BE2C (cell line): ENCODE data around the gene SLC26A5. TPM values are rescaled to one million over a fixed set of nuclear protein-coding genes. Genes with fewer than 3 reads are reported as not detected.
"Not testable (repeated sequence)": the region's sequence is repeated elsewhere in the genome, so short reads cannot be mapped to it uniquely, and the experiment has no call there.

ENCODE experiments used
- DNase-seq: peaks from one replicate; pipeline ENCODE4 v3.0.0-alpha.2; 2020
- H3K27me3 ChIP-seq: fragments of 250-450 bp; sonication (Bioruptor Pico); 2 replicates; pipeline ENCODE4 v1.5.1; 2020; ENCODE audit warnings: mild to moderate bottlenecking
- H3K36me3 ChIP-seq: fragments of 250-450 bp; sonication (Bioruptor Pico); 2 replicates; pipeline ENCODE4 v1.5.1; 2020; ENCODE audit warnings: mild to moderate bottlenecking
- H3K4me1 ChIP-seq: fragments of 250-450 bp; sonication (Bioruptor Pico); 2 replicates; pipeline ENCODE4 v1.5.1; 2020
- H3K4me3 ChIP-seq: 2 replicates; pipeline ENCODE4 v1.5.1; 2011; ENCODE audit warnings: low read depth, low read length
- H3K9me3 ChIP-seq: fragments of 250-450 bp; sonication (Bioruptor Pico); 2 replicates; pipeline ENCODE4 v1.5.1; 2020
- polyA plus RNA-seq: library from polyadenylated mRNA; unstranded; fragments of >200 nt; gene quantifications from one replicate; pipeline ENCODE4 v1.2.1, GENCODE V29; 2012; ENCODE audit warnings: low read depth, missing spikeins; ENCODE audit not compliant: insufficient read length, insufficient read depth
- TF ChIP-seq, protein P1 (sequence below): IDR thresholded peaks from 2 replicates; pipeline ENCODE4 v1.5.1; 2012; ENCODE audit warnings: mild to moderate bottlenecking, low read depth, low read length

The SLC26A5 gene
- not detected for polyA plus RNA-seq

GRCh38 chr7:103446049-103446520 lies at the start of gene SLC26A5:
TSS of gene SLC26A5 (minus strand) at chr7:103446207. CDS start at chr7:103421514, 24,693 bp downstream.
- DNase-seq: peak; percentile 56
- H3K36me3 ChIP-seq: no peaks in the 10 kb centered on the region
- H3K9me3 ChIP-seq: no peaks in the 10 kb centered on the region
- H3K27me3 ChIP-seq: peaks cover 30% of the 10 kb centered on the region
- peaks cover 3% of the 10 kb centered on the region; the same call in 1 of the 2 replicates for H3K4me1 ChIP-seq
- peak within 1 kb of the TSS; percentile 61 for H3K4me3 ChIP-seq
- TF ChIP-seq, protein P1, sequence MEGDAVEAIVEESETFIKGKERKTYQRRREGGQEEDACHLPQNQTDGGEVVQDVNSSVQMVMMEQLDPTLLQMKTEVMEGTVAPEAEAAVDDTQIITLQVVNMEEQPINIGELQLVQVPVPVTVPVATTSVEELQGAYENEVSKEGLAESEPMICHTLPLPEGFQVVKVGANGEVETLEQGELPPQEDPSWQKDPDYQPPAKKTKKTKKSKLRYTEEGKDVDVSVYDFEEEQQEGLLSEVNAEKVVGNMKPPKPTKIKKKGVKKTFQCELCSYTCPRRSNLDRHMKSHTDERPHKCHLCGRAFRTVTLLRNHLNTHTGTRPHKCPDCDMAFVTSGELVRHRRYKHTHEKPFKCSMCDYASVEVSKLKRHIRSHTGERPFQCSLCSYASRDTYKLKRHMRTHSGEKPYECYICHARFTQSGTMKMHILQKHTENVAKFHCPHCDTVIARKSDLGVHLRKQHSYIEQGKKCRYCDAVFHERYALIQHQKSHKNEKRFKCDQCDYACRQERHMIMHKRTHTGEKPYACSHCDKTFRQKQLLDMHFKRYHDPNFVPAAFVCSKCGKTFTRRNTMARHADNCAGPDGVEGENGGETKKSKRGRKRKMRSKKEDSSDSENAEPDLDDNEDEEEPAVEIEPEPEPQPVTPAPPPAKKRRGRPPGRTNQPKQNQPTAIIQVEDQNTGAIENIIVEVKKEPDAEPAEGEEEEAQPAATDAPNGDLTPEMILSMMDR: no peak

- H3K27me3 ChIP-seq: no peaks in the 10 kb centered on the region
- DNase-seq: no peak
These were observed 41.4 kb upstream of the SLC26A5 start for GRCh38 chr7:103487419-103487818.

DNA sequence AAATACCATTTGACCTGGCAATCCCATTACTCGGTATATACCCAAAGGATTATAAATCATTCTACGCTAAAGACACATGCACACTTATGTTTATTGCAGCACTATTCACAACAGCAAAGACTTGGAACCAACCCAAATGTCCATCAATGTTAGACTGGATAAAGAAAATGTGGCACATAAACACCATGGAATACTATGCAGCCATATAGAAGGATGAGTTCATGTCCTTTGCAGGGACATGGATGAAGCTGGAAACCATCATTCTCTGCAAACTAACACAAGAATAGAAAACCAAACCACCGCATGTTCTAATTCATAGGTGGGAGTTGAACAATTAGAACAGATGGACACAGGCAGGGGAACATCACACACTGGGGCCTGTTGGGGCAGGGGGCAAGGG lies 40.9 kb upstream of the SLC26A5 start:
- not testable (repeated sequence) for H3K9me3 ChIP-seq, H3K4me3 ChIP-seq, DNase-seq, H3K27me3 ChIP-seq, H3K4me1 ChIP-seq
- peaks cover 72% of the 10 kb centered on the region for H3K36me3 ChIP-seq

More at GRCh38 chr7:103487419-103487818, 41.4 kb upstream of the SLC26A5 start:
- Histone ChIP-seq H3K36me3 (peaks cover 71% of the 10 kb centered on the region), H3K4me1 (no peaks in the 10 kb centered on the region), H3K9me3 (no peaks in the 10 kb centered on the region), H3K4me3 (no peak overlapping the region)
- TF ChIP-seq, protein P1: no peak

GRCh38 chr7:103480771-103481170 lies 34.8 kb upstream of the SLC26A5 start:
- TF ChIP-seq, protein P1: no peak
- DNase-seq: no peak
- Histone ChIP-seq H3K9me3 (no peaks in the 10 kb centered on the region), H3K36me3 (peaks cover 46% of the 10 kb centered on the region), H3K27me3 (no peaks in the 10 kb centered on the region), H3K4me3 (no peak overlapping the region), H3K4me1 (no peaks in the 10 kb centered on the region)

- Histone ChIP-seq H3K9me3 (no peaks in the 10 kb centered on the region), H3K4me3 (no peak overlapping the region), H3K27me3 (no peaks in the 10 kb centered on the region), H3K4me1 (no peaks in the 10 kb centered on the region), H3K36me3 (peaks cover 7% of the 10 kb centered on the region)
- TF ChIP-seq, protein P1: no peak
- DNase-seq: no peak
These were observed 28.9 kb upstream of the SLC26A5 start for GRCh38 chr7:103474956-103475355.

GRCh38 chr7:103469095-103469948 lies 23.3 kb upstream of the SLC26A5 start:
- no peak overlapping the region for H3K4me3 ChIP-seq
- H3K9me3 ChIP-seq: no peaks in the 10 kb centered on the region
- no peaks in the 10 kb centered on the region; the same call in 1 of the 2 replicates for H3K4me1 ChIP-seq
- no peaks in the 10 kb centered on the region for H3K27me3 ChIP-seq
- peaks cover 4% of the 10 kb centered on the region for H3K36me3 ChIP-seq
- TF ChIP-seq, protein P1: no peak
- no peak for DNase-seq
